PFSK-1 (cell line): Measurements from ENCODE around the gene WFDC1.

ENCODE experiments used
- POLR2AphosphoS5 ChIP-seq: IDR thresholded peaks from 2 replicates; pipeline ENCODE4 v1.6.1; 2012; ENCODE audit warnings: low read depth, mild to moderate bottlenecking, control low read depth, low read length, moderate library complexity
- REST ChIP-seq, 2 experiments: IDR thresholded peaks; 2 replicates each; pipeline versions ENCODE4 v1.6.1 to v1.8.0; 2011 to 2012; ENCODE audit warnings: low read depth in 2 of 2, low read length in 2 of 2, control low read depth in 1 of 2, inconsistent platforms in 1 of 2, mild to moderate bottlenecking in 1 of 2, moderate library complexity in 1 of 2; ENCODE audit not compliant: insufficient read depth in 1 of 2
- SIN3A ChIP-seq: IDR thresholded peaks from 2 replicates; pipeline ENCODE4 v1.6.1; 2012; ENCODE audit warnings: mild to moderate bottlenecking, low read length, moderate library complexity, borderline replicate concordance; ENCODE audit not compliant: insufficient read depth

GRCh38 chr16:84332975-84333684 is 38.5 kb downstream of the WFDC1 start:
- TF ChIP-seq SIN3A, result no peak
- no peak for TF ChIP-seq REST (IDR thresholded peaks at IDR 0.05; ENCODE audit: insufficient read depth in 1 of 2, low read depth in 2 of 2, low read length in 2 of 2)
- no peak for TF ChIP-seq POLR2AphosphoS5
